Calu3 (cell line): ENCODE results near the gene ANKLE2. TPM values are rescaled to one million over a fixed set of nuclear protein-coding genes. Genes with fewer than 3 reads are reported as not detected.

ENCODE experiments used
- BruUV-seq: library from RNA; stranded (reverse); fragments of 400-500 nt; replicated peaks from 2 replicates; lab custom pipeline; 2021; lab: Mats Ljungman, UMichigan
- CTCF ChIA-PET: fragments of 300-600 bp; sonication (Branson Sonifier 250); formaldehyde crosslinking; loops from one replicate; lab custom pipeline; 2022; ENCODE audit warnings: antibody characterized with exemption; lab: Charles Lee
- DNase-seq: peaks from one replicate; pipeline ENCODE4 v3.0.0; 2022
- H3K27ac Mint-ChIP-seq: one replicate; pipeline ENCODE4 v1.8.0; 2022; ENCODE audit warnings: mixed read lengths; ENCODE audit not compliant: unreplicated experiment
- H3K27me3 Mint-ChIP-seq: one replicate; pipeline ENCODE4 v1.8.0; 2022; ENCODE audit warnings: mixed read lengths; ENCODE audit not compliant: unreplicated experiment
- H3K36me3 Mint-ChIP-seq: one replicate; pipeline ENCODE4 v1.8.0; 2022; ENCODE audit warnings: mild to moderate bottlenecking, moderate library complexity, mixed read lengths; ENCODE audit not compliant: insufficient read depth, unreplicated experiment
- H3K4me1 Mint-ChIP-seq: one replicate; pipeline ENCODE4 v1.8.0; 2022; ENCODE audit warnings: mild to moderate bottlenecking, low read depth, mixed read lengths; ENCODE audit not compliant: unreplicated experiment
- H3K4me3 Mint-ChIP-seq: one replicate; pipeline ENCODE4 v1.8.0; 2022; ENCODE audit warnings: mild to moderate bottlenecking, low read depth, moderate library complexity, mixed read lengths; ENCODE audit not compliant: unreplicated experiment
- H3K9me3 Mint-ChIP-seq: one replicate; pipeline ENCODE4 v1.8.0; 2022; ENCODE audit warnings: low read depth, mixed read lengths; ENCODE audit not compliant: unreplicated experiment
- CTCF ChIP-seq: fragments of 200-600 bp; IDR thresholded peaks from one replicate; pipeline ENCODE4 v1.8.0; 2022; ENCODE audit warnings: antibody characterized with exemption; ENCODE audit not compliant: unreplicated experiment
- intact Hi-C: fragments of 100-400 bp; cut with micrococcal nuclease; formaldehyde crosslinking; loops from one replicate; pipeline ENCODE4 v1.10.0; 2022; ENCODE audit not compliant: unreplicated experiment
- total RNA-seq: library from RNA; stranded (reverse); gene quantifications from 2 replicates; pipeline ENCODE4 v1.2.3, GENCODE V29; 2022

The ANKLE2 gene
- total RNA-seq, 1 experiment from 2014 or later: 190 TPM

GRCh38 chr12:132766380-132767085 is 4.9 kb upstream of the ANKLE2 start:
- BruUV-seq: TSS peak; percentile 16
- no peak for DNase-seq
- peak overlapping the region; percentile 50 for H3K27ac Mint-ChIP-seq
- no peaks in the 10 kb centered on the region for H3K4me1 Mint-ChIP-seq
- H3K36me3 Mint-ChIP-seq: peaks cover 76% of the 10 kb centered on the region
- TF ChIP-seq CTCF: no peak
- no peaks in the 10 kb centered on the region for H3K27me3 Mint-ChIP-seq
- intact Hi-C loops: no loop called here
- H3K4me3 Mint-ChIP-seq: no peak overlapping the region
- CTCF ChIA-PET: interaction anchor here (0.6 kb wide), 1 partner anchor 55 kb away, joined by 3 read pairs; no protein-coding TSS in a partner anchor
- H3K9me3 Mint-ChIP-seq: no peaks in the 10 kb centered on the region

- H3K4me3 Mint-ChIP-seq: no peak overlapping the region
- TF ChIP-seq CTCF: no peak
- H3K4me1 Mint-ChIP-seq: peaks cover 1% of the 10 kb centered on the region
- H3K9me3 Mint-ChIP-seq: no peaks in the 10 kb centered on the region
- intact Hi-C loops: no loop called here
- H3K27ac Mint-ChIP-seq: no peak overlapping the region
- DNase-seq: no peak
- H3K36me3 Mint-ChIP-seq: peaks cover 76% of the 10 kb centered on the region
- no peaks in the 10 kb centered on the region for H3K27me3 Mint-ChIP-seq
- no TSS peak for BruUV-seq
- CTCF ChIA-PET: no interaction called here
Measured at GRCh38 chr12:132765361-132765760, 3.7 kb upstream of the ANKLE2 start.

GRCh38 chr12:132764231-132764630 is 2.6 kb upstream of the ANKLE2 start:
- no peaks in the 10 kb centered on the region for H3K27me3 Mint-ChIP-seq
- H3K4me3 Mint-ChIP-seq: no peak overlapping the region
- no peaks in the 10 kb centered on the region for H3K9me3 Mint-ChIP-seq
- CTCF ChIA-PET: no interaction called here
- no peak for TF ChIP-seq CTCF
- peaks cover 77% of the 10 kb centered on the region for H3K36me3 Mint-ChIP-seq
- BruUV-seq: no TSS peak
- H3K4me1 Mint-ChIP-seq: peaks cover 6% of the 10 kb centered on the region
- no peak for DNase-seq
- intact Hi-C loops: no loop called here
- no peak overlapping the region for H3K27ac Mint-ChIP-seq

- no peaks in the 10 kb centered on the region for H3K9me3 Mint-ChIP-seq
- CTCF ChIA-PET: no interaction called here
- intact Hi-C loops: no loop called here
Measured at GRCh38 chr12:132761921-132762583, 420 bp upstream of the ANKLE2 start.

More at GRCh38 chr12:132761921-132762583, 420 bp upstream of the ANKLE2 start:
- peaks cover 6% of the 10 kb centered on the region for H3K4me1 Mint-ChIP-seq
- H3K27ac Mint-ChIP-seq: peak overlapping the region; percentile 39
- no peaks in the 10 kb centered on the region for H3K27me3 Mint-ChIP-seq
- H3K36me3 Mint-ChIP-seq: peaks cover 75% of the 10 kb centered on the region
- no TSS peak for BruUV-seq
- peak overlapping the region; percentile 61 for H3K4me3 Mint-ChIP-seq
- no peak for TF ChIP-seq CTCF
- peak; percentile 95 for DNase-seq
